ENCODE measurements around the gene VCAN. TPM values are rescaled to one million over a fixed set of nuclear protein-coding genes. Genes with fewer than 3 reads are reported as not detected.

The VCAN gene
- total and polyA plus RNA-seq, 11 donors = 4.8 to 121 (median 26.4) TPM

DNA sequence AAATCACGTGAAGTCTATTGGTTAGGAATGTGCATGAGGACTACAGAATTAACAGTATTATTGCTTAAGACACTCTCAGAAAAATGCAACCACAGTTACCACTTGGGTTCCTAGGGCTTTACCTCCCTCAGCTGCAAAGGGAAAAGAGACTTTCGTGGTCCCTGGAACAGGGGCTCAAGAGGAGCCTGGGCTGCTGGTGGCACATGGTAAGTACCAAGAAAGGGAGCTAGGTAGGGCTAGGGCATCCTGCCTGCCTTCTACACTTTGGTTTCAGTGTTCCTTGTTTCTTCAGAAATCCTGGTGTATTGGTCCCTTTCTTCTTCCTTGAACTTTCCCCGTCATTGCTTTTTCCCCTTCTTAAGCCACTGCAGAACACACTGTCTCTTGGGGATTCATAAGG is 7.3 kb upstream of the VCAN start:
- Histone ChIP-seq H3K27ac (no peak overlapping the region), H3K36me3 (no peaks in the 10 kb centered on the region), H3K27me3 (peaks cover 0 to 29% (median 0%) of the 10 kb centered on the region in 9 donors), H3K9me3 (no peaks in the 10 kb centered on the region), H3K4me3 (no peak overlapping the region), H3K4me1 (peaks cover 0 to 6% (median 0%) of the 10 kb centered on the region in 12 donors)
- 74 to 83% (median 78%) methylated on average over 3 of the region's 3 CpGs for WGBS, 4 donors
- intact Hi-C loops (cut with DNase I) = no loop called here
- ATAC-seq (no peak), DNase-seq (no peak)
- TF ChIP-seq, protein P1, sequence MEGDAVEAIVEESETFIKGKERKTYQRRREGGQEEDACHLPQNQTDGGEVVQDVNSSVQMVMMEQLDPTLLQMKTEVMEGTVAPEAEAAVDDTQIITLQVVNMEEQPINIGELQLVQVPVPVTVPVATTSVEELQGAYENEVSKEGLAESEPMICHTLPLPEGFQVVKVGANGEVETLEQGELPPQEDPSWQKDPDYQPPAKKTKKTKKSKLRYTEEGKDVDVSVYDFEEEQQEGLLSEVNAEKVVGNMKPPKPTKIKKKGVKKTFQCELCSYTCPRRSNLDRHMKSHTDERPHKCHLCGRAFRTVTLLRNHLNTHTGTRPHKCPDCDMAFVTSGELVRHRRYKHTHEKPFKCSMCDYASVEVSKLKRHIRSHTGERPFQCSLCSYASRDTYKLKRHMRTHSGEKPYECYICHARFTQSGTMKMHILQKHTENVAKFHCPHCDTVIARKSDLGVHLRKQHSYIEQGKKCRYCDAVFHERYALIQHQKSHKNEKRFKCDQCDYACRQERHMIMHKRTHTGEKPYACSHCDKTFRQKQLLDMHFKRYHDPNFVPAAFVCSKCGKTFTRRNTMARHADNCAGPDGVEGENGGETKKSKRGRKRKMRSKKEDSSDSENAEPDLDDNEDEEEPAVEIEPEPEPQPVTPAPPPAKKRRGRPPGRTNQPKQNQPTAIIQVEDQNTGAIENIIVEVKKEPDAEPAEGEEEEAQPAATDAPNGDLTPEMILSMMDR (IDR thresholded peaks at IDR 0.05) = no peak
- no peak for TF ChIP-seq POLR2A (IDR thresholded peaks at IDR 0.05)

DNA sequence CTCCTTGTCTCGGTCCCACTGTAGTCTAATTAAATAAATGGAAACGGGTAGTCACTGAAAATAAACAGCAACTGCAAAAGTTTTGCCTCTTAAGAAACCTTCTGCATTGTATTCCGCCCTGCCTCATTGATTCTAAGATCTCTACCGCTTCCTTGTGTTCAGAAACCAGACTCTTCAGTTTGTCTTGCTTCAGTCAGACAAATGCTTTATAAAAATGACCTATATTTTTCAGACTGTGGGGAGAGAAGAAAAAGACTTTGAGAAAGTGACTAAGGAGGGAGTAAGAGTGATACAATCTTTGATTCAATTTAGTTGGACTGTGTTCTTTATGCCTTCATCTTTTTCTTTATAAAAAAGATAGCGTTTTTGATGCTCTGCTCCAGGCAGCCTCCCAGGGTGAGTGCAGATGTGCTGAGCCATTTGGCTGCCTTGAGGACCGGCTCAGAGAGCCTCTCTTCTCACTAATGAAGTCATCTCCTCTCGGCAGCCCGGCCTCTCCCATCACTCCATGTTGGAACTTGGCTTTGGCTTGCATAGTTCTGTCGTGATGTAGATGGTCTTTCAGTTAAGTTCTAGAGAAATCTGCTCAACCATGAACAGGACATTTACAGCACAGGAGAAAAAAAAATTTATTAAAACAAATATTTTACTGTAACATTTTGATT is 4.0 kb upstream of the VCAN start:
- Histone ChIP-seq H3K36me3 (no peaks in the 10 kb centered on the region), H3K27me3 (peaks cover 0 to 46% (median 21%) of the 10 kb centered on the region in 9 donors), H3K4me1 (peaks cover 0 to 16% (median 10%) of the 10 kb centered on the region in 12 donors), H3K9me3 (no peaks in the 10 kb centered on the region), H3K27ac (peak overlapping the region in 6 of 12 donors; percentile 13 to 44 (median 36)), H3K4me3 (peak overlapping the region in 2 of 12 donors; percentile 14 to 15)
- 61 to 66% (median 65%) methylated on average over 9 of the region's 9 CpGs for WGBS, 4 donors
- TF ChIP-seq, protein P1 (IDR thresholded peaks at IDR 0.05) = peak in 4 of 12 donors; percentile 15 to 39 (median 24)
- no peak for TF ChIP-seq POLR2A (IDR thresholded peaks at IDR 0.05)
- DNase-seq (peak; percentile 41 to 67 (median 61)), ATAC-seq (peak; percentile 65 to 83 (median 75))
- intact Hi-C loops (cut with DNase I) = no loop called here

DNA sequence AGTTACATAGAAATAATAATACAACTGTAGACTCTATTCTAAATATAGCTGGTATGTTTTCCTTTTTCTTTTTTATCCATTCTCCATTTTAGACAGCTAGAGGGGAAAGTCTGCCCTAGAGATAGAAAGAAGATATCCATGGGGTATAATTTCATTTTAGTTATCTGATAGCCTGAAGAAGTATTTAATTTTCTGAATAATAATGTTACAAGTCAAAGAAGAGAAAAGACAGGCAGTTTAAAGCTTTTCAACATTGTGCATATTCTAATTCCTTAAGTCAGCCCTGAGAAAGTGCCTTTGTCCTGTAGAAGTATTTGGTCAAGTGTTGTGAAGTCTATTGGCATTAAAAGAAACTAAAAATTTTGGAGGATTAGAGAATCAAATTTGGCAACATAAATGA is 2.5 kb upstream of the VCAN start:
- Histone ChIP-seq H3K9me3 (no peaks in the 10 kb centered on the region), H3K4me1 (peaks cover 0 to 32% (median 18%) of the 10 kb centered on the region in 12 donors), H3K36me3 (no peaks in the 10 kb centered on the region), H3K27me3 (peaks cover 0 to 55% (median 23%) of the 10 kb centered on the region in 9 donors), H3K4me3 (no peak overlapping the region), H3K27ac (no peak overlapping the region)
- intact Hi-C loops (cut with DNase I) = no loop called here
- DNase-seq = no peak
- TF ChIP-seq, protein P1 (IDR thresholded peaks at IDR 0.05) = no peak
- no peak for TF ChIP-seq POLR2A (IDR thresholded peaks at IDR 0.05)
- no peak for ATAC-seq

DNA sequence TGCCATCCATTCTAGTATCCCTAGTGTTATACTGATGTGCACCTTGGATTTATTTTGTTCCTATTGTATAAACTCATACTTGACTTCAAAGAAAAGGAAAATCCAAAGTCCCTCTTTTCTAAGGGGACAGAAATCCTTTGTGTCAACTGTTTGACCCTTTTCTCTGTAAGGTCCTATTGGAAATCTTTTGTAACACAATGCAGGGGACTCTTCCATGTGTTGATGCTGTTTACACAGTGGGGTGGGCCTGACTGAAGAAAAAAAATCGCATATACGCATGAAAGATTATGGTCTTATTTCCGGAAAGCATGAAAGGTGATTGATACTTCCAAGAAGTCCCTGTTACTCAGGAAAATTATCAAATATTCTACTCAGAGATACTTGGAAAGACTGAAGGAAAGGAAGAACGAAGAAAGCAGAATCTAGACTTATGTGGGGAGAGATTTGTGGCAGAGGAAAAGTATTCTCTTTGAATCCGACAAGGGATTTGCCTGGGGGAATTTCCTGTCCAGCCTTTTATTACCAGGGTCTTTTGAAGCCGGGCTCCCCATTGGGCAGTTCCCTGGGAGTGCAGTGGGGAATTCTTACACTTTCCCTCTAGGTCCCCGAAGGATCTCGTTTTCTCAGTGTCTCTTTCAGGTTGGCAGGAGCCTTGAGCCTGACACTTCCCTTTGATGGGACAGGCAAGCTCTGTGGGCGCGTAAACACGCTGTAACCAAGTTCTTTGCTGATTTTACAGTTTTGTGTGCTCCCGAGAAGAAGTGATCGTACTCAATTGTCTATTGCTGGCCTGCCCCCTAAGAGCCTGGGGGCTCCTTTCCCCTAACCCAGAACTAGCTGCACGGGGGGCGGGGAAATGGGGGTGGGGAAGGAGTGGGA is 779 bp upstream of the VCAN start:
- no peak for DNase-seq
- Histone ChIP-seq H3K4me3 (peak overlapping the region in 11 of 12 donors; percentile 28 to 69 (median 57)), H3K27ac (peak overlapping the region in 9 of 12 donors; percentile 17 to 88 (median 74)), H3K36me3 (no peaks in the 10 kb centered on the region), H3K27me3 (peaks cover 0 to 67% (median 36%) of the 10 kb centered on the region in 9 donors), H3K4me1 (peaks cover 0 to 44% (median 26%) of the 10 kb centered on the region in 12 donors), H3K9me3 (no peaks in the 10 kb centered on the region)
- TF ChIP-seq POLR2A (IDR thresholded peaks at IDR 0.05) = no peak
- TF ChIP-seq, protein P1 (IDR thresholded peaks at IDR 0.05) = no peak
- WGBS, 4 donors = 24 to 33% (median 26%) methylated on average over 14 to 15 of the region's 15 CpGs
- ATAC-seq = no peak
- intact Hi-C loops (cut with DNase I) = loop anchor here (2.0 to 10.0 kb wide), 8 partner anchors 43 to 1118 kb away; no protein-coding TSS in a partner anchor

All from heart left ventricle (tissue), 16 donors.